PC-9 (cell line): ENCODE measurements around the gene TREM2. TPM values are rescaled to one million over a fixed set of nuclear protein-coding genes. Genes with fewer than 3 reads are reported as not detected.

Source experiments
- BruUV-seq: library from RNA; stranded (reverse); fragments of 400-500 nt; replicated peaks from 2 replicates; lab custom pipeline; 2021; lab: Mats Ljungman, UMichigan
- CTCF ChIA-PET: fragments of 300-600 bp; sonication (Branson Sonifier 250); formaldehyde crosslinking; loops from one replicate; lab custom pipeline; 2022; ENCODE audit warnings: antibody characterized with exemption; lab: Charles Lee
- POLR2A ChIA-PET: fragments of 300-600 bp; sonication (Branson Sonifier 250); formaldehyde crosslinking; loops from one replicate; lab custom pipeline; 2022; ENCODE audit warnings: antibody characterized with exemption; ENCODE audit not compliant: unreplicated experiment; lab: Charles Lee
- DNase-seq, 2 experiments: peaks; one replicate each; pipeline versions ENCODE4 v3.0.0 to v3.0.0-alpha.2; 2015 to 2022; ENCODE audit warnings: mixed read lengths in 1 of 2
- H2AFZ ChIP-seq: fragments of 200-600 bp; sonication (generic); 2 replicates; pipeline ENCODE4 v1.8.1; 2017; ENCODE audit warnings: antibody characterized with exemption
- H3F3A ChIP-seq: fragments of 200-600 bp; sonication (generic); 2 replicates; pipeline ENCODE4 v1.8.1; 2017; ENCODE audit warnings: antibody characterized with exemption, mild to moderate bottlenecking, low read depth; ENCODE audit not compliant: insufficient read depth
- H3K27ac ChIP-seq: fragments of 200-600 bp; sonication (generic); 2 replicates; pipeline ENCODE4 v1.6.1; 2016; ENCODE audit warnings: mixed run types
- H3K27me3 ChIP-seq: fragments of 200-600 bp; sonication (generic); 2 replicates; pipeline ENCODE4 v1.6.1; 2016; ENCODE audit warnings: low read depth, mixed run types; ENCODE audit not compliant: insufficient read depth
- H3K36me3 ChIP-seq: fragments of 200-600 bp; sonication (generic); 2 replicates; pipeline ENCODE4 v1.6.1; 2016; ENCODE audit warnings: low read depth, mixed run types
- H3K4me1 ChIP-seq: fragments of 200-600 bp; sonication (generic); replicated peaks from 2 replicates; pipeline ENCODE4 v1.6.1; 2016; ENCODE audit warnings: mixed run types; ENCODE audit not compliant: insufficient read depth
- H3K4me2 ChIP-seq: fragments of 200-600 bp; sonication (generic); 2 replicates; pipeline ENCODE4 v1.6.1; 2017; ENCODE audit warnings: mixed run types
- H3K4me3 ChIP-seq: fragments of 200-600 bp; sonication (generic); 2 replicates; pipeline ENCODE4 v1.6.1; 2016; ENCODE audit warnings: mixed run types
- H3K79me2 ChIP-seq: fragments of 200-600 bp; sonication (generic); 2 replicates; pipeline ENCODE4 v1.6.1; 2017; ENCODE audit warnings: low read depth, mixed run types
- H3K9me2 ChIP-seq: fragments of 200-600 bp; sonication (generic); 2 replicates; pipeline ENCODE4 v1.8.1; 2017; ENCODE audit warnings: mild to moderate bottlenecking; ENCODE audit not compliant: insufficient read depth
- H3K9me3 ChIP-seq: fragments of 200-600 bp; sonication (generic); 2 replicates; pipeline ENCODE4 v1.8.1; 2016; ENCODE audit warnings: low read depth; ENCODE audit not compliant: insufficient read depth
- H4K20me1 ChIP-seq: fragments of 200-600 bp; sonication (generic); 2 replicates; pipeline ENCODE4 v1.8.1; 2017; ENCODE audit not compliant: insufficient read depth
- CTCF ChIP-seq: fragments of 200-600 bp; sonication (generic); conservative IDR thresholded peaks from 2 replicates; pipeline ENCODE4 v1.6.1; 2017; ENCODE audit warnings: mixed run types, antibody characterized with exemption, mild to moderate bottlenecking, moderate library complexity
- EZH2 ChIP-seq: fragments of 200-600 bp; sonication (generic); IDR thresholded peaks from 2 replicates; pipeline ENCODE4 v1.8.0; 2017; ENCODE audit warnings: antibody characterized with exemption, low read depth
- intact Hi-C: fragments of 100-400 bp; cut with micrococcal nuclease; formaldehyde crosslinking; loops from one replicate; pipeline ENCODE4 v1.10.0; 2022; ENCODE audit not compliant: unreplicated experiment
- total RNA-seq: library from RNA; stranded (reverse); gene quantifications from 2 replicates; pipeline ENCODE4 v1.2.3, GENCODE V29; 2021

The TREM2 gene
- total RNA-seq, 1 experiment from 2014 or later, result not detected

- Histone ChIP-seq H3K9me3 (0 out of 2 replicates have a peak, but pooled peaks cover 4% of the 10 kb centered on the region), H3K4me3 (no peak overlapping the region), H3K4me2 (no peak overlapping the region), H3K9me2 (no peaks in the 10 kb centered on the region), H3K4me1 (no peaks in the 10 kb centered on the region), H3K27ac (no peak overlapping the region), H3K27me3 (peaks cover 74% of the 10 kb centered on the region), H3F3A (no peaks in the 10 kb centered on the region), H2AFZ (no peak overlapping the region), H3K36me3 (no peaks in the 10 kb centered on the region), H3K79me2 (no peaks in the 10 kb centered on the region), H4K20me1 (no peaks in the 10 kb centered on the region)
- no peak for DNase-seq
- no peak for TF ChIP-seq EZH2
- TF ChIP-seq CTCF, result no peak
- POLR2A ChIA-PET, result no interaction called here
- no TSS peak for BruUV-seq
- intact Hi-C loops, result no loop called here
- CTCF ChIA-PET, result no interaction called here
Measured at GRCh38 chr6:41194386-41194785, 31.5 kb upstream of the TREM2 start.

GRCh38 chr6:41193884-41194283 lies 31.0 kb upstream of the TREM2 start:
- no TSS peak for BruUV-seq
- Histone ChIP-seq H4K20me1 (no peaks in the 10 kb centered on the region), H3K79me2 (no peaks in the 10 kb centered on the region), H3K27me3 (peaks cover 73% of the 10 kb centered on the region), H3F3A (no peaks in the 10 kb centered on the region), H3K4me2 (no peak overlapping the region), H3K36me3 (no peaks in the 10 kb centered on the region), H3K4me3 (no peak overlapping the region), H3K4me1 (no peaks in the 10 kb centered on the region), H3K9me3 (0 out of 2 replicates have a peak, but pooled peaks cover 5% of the 10 kb centered on the region), H3K27ac (no peak overlapping the region), H2AFZ (no peak overlapping the region), H3K9me2 (no peaks in the 10 kb centered on the region)
- DNase-seq, result no peak
- intact Hi-C loops, result no loop called here
- TF ChIP-seq CTCF, result no peak
- TF ChIP-seq EZH2, result no peak
- ChIA-PET CTCF (no interaction called here), POLR2A (no interaction called here)

GRCh38 chr6:41193171-41193734 lies 30.3 kb upstream of the TREM2 start:
- CTCF ChIA-PET, result no interaction called here
- 0 out of 2 replicates have a peak, but pooled peaks cover 5% of the 10 kb centered on the region for H3K9me3 ChIP-seq
- H3F3A ChIP-seq, result no peaks in the 10 kb centered on the region
- no TSS peak for BruUV-seq
- no peak for DNase-seq
- H3K27ac ChIP-seq, result no peak overlapping the region
- no peak for TF ChIP-seq EZH2
- no peak for TF ChIP-seq CTCF
- intact Hi-C loops, result no loop called here
- no peak overlapping the region for H2AFZ ChIP-seq
- H3K27me3 ChIP-seq, result peaks cover 73% of the 10 kb centered on the region
- H4K20me1 ChIP-seq, result no peaks in the 10 kb centered on the region
- no peak overlapping the region for H3K4me2 ChIP-seq
- H3K36me3 ChIP-seq, result no peaks in the 10 kb centered on the region
- POLR2A ChIA-PET, result no interaction called here
- H3K79me2 ChIP-seq, result no peaks in the 10 kb centered on the region
- no peaks in the 10 kb centered on the region for H3K9me2 ChIP-seq
- no peak overlapping the region for H3K4me3 ChIP-seq
- H3K4me1 ChIP-seq, result no peaks in the 10 kb centered on the region
